H1 (cell line): ENCODE results near the gene ZPBP.

Experiments used
- CEBPB ChIP-seq: IDR thresholded peaks from 2 replicates; pipeline ENCODE4 v1.6.1; 2012; ENCODE audit warnings: low read depth, low read length
- CHD1 ChIP-seq: IDR thresholded peaks from 2 replicates; pipeline ENCODE4 v1.6.1; 2012; ENCODE audit warnings: low read depth, low read length, improper control_type of control experiment
- CTCF ChIP-seq, 3 experiments: IDR thresholded peaks; 1 replicate in 2 of 3; 2 replicates in 1 of 3; pipeline versions ENCODE4 v1.5.1 to v1.6.1; 2011; ENCODE audit warnings: low read length in 3 of 3, mild to moderate bottlenecking in 3 of 3, inconsistent platforms in 2 of 3, low read depth in 1 of 3, moderate library complexity in 1 of 3; ENCODE audit not compliant: insufficient read depth in 1 of 3; ENCODE audit errors: control extremely low read depth in 1 of 3
- EGR1 ChIP-seq: IDR thresholded peaks from 2 replicates; pipeline ENCODE4 v1.6.1; 2011; ENCODE audit warnings: low read depth, low read length, borderline replicate concordance
- MAX ChIP-seq: IDR thresholded peaks from 2 replicates; pipeline ENCODE4 v1.6.1; 2012; ENCODE audit warnings: inconsistent platforms

- TF ChIP-seq MAX (no peak), CHD1 (no peak), CTCF (IDR thresholded peaks at IDR 0.05; ENCODE audit: control extremely low read depth in 1 of 3, insufficient read depth in 1 of 3, low read depth in 1 of 3, low read length in 3 of 3) (no peak), CEBPB (no peak), EGR1 (no peak)
Measured at GRCh38 chr7:49892481-49892880, 200.6 kb downstream of the ZPBP start.
